Measurements from ENCODE around the gene CELF4. TPM values are rescaled to one million over a fixed set of nuclear protein-coding genes. Genes with fewer than 3 reads are reported as not detected.

CELF4 gene
- total and polyA plus RNA-seq, 2 experiments from 2014 or later = 0.24 TPM; not detected in 1

DNA sequence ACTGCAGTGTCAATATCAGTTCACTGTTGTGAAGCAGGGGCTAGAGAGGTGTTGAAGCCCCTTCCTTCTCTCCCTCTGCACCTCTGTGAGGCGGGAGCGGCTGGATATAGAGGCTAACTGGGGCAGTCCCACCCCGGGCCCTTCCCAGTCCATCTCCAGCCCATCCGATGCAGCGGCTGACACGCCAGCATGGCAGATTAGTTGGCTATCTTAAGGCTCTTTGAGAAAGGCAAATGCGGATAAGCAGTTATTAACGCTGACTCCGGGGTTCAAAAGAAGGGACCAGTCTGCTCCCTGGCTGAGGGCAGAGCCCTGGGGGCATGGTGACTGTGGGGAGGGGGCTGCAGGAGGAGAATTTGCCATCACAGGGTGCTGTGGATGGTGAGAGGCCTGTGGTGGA is 76.6 kb downstream of the CELF4 start:
- 47 to 51% methylated on average over 9 of the region's 9 CpGs for WGBS, 2 experiments (ENCODE audit: low coverage in 1 of 2, low lambda C conversion rate in 2 of 2, missing lambda C conversion rate in 2 of 2)
- H3K9ac ChIP-seq = no peak overlapping the region
- no peaks in the 10 kb centered on the region for H3F3A ChIP-seq (ENCODE audit: insufficient read depth)
- no peaks in the 10 kb centered on the region for H3K36me3 ChIP-seq (ENCODE audit: low read depth)
- no peak for DNase-seq
- no peaks in the 10 kb centered on the region for H3K9me3 ChIP-seq (ENCODE audit: low read depth)
- no peak overlapping the region for H3K4me3 ChIP-seq
- peaks cover 59% of the 10 kb centered on the region for H3K27me3 ChIP-seq (replicated peaks; ENCODE audit: insufficient read depth)
- H3K9me2 ChIP-seq (ENCODE audit: insufficient read depth) = no peaks in the 10 kb centered on the region
- in situ Hi-C loops (cut with MboI) = no loop called here
- H3K4me2 ChIP-seq (ENCODE audit: unreplicated experiment) = no peak overlapping the region
- H3K27ac ChIP-seq = no peak overlapping the region
- H3K79me2 ChIP-seq (ENCODE audit: insufficient read depth) = no peaks in the 10 kb centered on the region
- TF ChIP-seq EZH2phosphoT487 (IDR thresholded peaks at IDR 0.05; ENCODE audit: insufficient read depth, low read depth) (no peak), EZH2 (IDR thresholded peaks at IDR 0.05; ENCODE audit: insufficient read depth, poor library complexity, severe bottlenecking) (no peak)
- no peaks in the 10 kb centered on the region for H3K4me1 ChIP-seq (ENCODE audit: insufficient read depth)
- H4K20me1 ChIP-seq (ENCODE audit: insufficient read depth) = no peaks in the 10 kb centered on the region
- no peak overlapping the region for H2AFZ ChIP-seq

DNA sequence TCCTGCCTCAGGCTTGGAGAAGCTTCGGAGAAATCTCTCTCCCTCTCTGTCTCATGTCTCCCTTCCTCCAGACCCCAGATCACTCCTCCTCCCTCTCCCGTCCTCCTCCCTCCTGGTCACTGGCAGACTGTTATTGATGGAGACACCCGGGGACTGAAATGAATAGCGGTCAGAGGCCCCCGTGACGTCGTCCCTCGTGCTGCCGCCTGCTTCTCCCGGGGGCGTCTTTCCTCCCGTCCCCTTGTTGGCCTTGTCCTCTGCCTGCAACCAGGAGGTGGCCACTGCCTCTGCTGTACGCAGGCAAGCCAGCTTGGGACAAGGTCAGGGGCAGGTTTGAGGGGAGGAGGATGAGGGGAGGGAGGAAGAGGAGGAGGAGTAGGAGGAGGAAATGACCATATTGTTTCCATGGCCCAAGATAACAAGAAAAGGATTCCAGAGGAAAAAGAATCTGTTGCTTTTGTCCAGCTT is 78.2 kb downstream of the CELF4 start:
- WGBS, 2 experiments (ENCODE audit: low coverage in 1 of 2, low lambda C conversion rate in 2 of 2, missing lambda C conversion rate in 2 of 2) = 0 to 3% methylated on average over 12 to 13 of the region's 13 CpGs
- H3K9me3 ChIP-seq (ENCODE audit: low read depth) = no peaks in the 10 kb centered on the region
- H3K4me3 ChIP-seq = no peak overlapping the region
- no peak for DNase-seq
- H3K4me1 ChIP-seq (ENCODE audit: insufficient read depth) = no peaks in the 10 kb centered on the region
- no peaks in the 10 kb centered on the region for H3K9me2 ChIP-seq (ENCODE audit: insufficient read depth)
- no peak for TF ChIP-seq EZH2phosphoT487 (IDR thresholded peaks at IDR 0.05; ENCODE audit: insufficient read depth, low read depth)
- TF ChIP-seq EZH2 (IDR thresholded peaks at IDR 0.05; ENCODE audit: insufficient read depth, poor library complexity, severe bottlenecking) = no peak
- H2AFZ ChIP-seq = no peak overlapping the region
- in situ Hi-C loops (cut with MboI) = no loop called here
- H3K27ac ChIP-seq = no peak overlapping the region
- no peaks in the 10 kb centered on the region for H3F3A ChIP-seq (ENCODE audit: insufficient read depth)
- H4K20me1 ChIP-seq (ENCODE audit: insufficient read depth) = no peaks in the 10 kb centered on the region
- H3K79me2 ChIP-seq (ENCODE audit: insufficient read depth) = no peaks in the 10 kb centered on the region
- H3K9ac ChIP-seq = no peak overlapping the region
- H3K27me3 ChIP-seq (replicated peaks; ENCODE audit: insufficient read depth) = peaks cover 62% of the 10 kb centered on the region
- no peaks in the 10 kb centered on the region for H3K36me3 ChIP-seq (ENCODE audit: low read depth)
- H3K4me2 ChIP-seq (ENCODE audit: unreplicated experiment) = no peak overlapping the region

DNA sequence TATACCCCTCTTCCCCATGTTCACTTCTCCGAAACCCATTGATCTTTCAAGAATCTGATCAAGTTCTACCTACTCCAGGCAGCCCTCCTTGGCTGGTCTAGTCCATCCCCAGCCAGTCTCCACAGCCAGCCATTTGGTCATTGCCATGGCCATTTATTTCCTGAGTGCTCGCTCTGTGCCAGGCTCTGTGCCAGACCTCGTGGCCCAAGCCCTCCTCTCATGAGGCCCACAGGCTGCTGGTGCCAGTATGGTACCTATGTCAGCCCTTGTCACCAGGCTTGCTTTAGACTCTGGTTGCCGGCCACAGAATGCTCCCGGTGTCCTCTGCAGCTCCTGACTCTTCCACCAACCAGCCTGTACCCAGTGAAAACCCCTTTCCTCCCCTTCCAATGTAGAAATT is 78.8 kb downstream of the CELF4 start:
- no peaks in the 10 kb centered on the region for H3K36me3 ChIP-seq (ENCODE audit: low read depth)
- H3K9ac ChIP-seq = no peak overlapping the region
- no peaks in the 10 kb centered on the region for H3K9me2 ChIP-seq (ENCODE audit: insufficient read depth)
- H3K4me1 ChIP-seq (ENCODE audit: insufficient read depth) = no peaks in the 10 kb centered on the region
- DNase-seq = no peak
- no peak overlapping the region for H3K4me2 ChIP-seq (ENCODE audit: unreplicated experiment)
- no peaks in the 10 kb centered on the region for H3F3A ChIP-seq (ENCODE audit: insufficient read depth)
- H3K27ac ChIP-seq = no peak overlapping the region
- H2AFZ ChIP-seq = no peak overlapping the region
- TF ChIP-seq EZH2phosphoT487 (IDR thresholded peaks at IDR 0.05; ENCODE audit: insufficient read depth, low read depth) (no peak), EZH2 (IDR thresholded peaks at IDR 0.05; ENCODE audit: insufficient read depth, poor library complexity, severe bottlenecking) (no peak)
- no peaks in the 10 kb centered on the region for H3K9me3 ChIP-seq (ENCODE audit: low read depth)
- no peaks in the 10 kb centered on the region for H4K20me1 ChIP-seq (ENCODE audit: insufficient read depth)
- H3K27me3 ChIP-seq (replicated peaks; ENCODE audit: insufficient read depth) = peaks cover 62% of the 10 kb centered on the region
- no peak overlapping the region for H3K4me3 ChIP-seq
- in situ Hi-C loops (cut with MboI) = no loop called here
- 60 to 65% methylated on average over 5 of the region's 5 CpGs for WGBS, 2 experiments (ENCODE audit: low coverage in 1 of 2, low lambda C conversion rate in 2 of 2, missing lambda C conversion rate in 2 of 2)
- H3K79me2 ChIP-seq (ENCODE audit: insufficient read depth) = no peaks in the 10 kb centered on the region

DNA sequence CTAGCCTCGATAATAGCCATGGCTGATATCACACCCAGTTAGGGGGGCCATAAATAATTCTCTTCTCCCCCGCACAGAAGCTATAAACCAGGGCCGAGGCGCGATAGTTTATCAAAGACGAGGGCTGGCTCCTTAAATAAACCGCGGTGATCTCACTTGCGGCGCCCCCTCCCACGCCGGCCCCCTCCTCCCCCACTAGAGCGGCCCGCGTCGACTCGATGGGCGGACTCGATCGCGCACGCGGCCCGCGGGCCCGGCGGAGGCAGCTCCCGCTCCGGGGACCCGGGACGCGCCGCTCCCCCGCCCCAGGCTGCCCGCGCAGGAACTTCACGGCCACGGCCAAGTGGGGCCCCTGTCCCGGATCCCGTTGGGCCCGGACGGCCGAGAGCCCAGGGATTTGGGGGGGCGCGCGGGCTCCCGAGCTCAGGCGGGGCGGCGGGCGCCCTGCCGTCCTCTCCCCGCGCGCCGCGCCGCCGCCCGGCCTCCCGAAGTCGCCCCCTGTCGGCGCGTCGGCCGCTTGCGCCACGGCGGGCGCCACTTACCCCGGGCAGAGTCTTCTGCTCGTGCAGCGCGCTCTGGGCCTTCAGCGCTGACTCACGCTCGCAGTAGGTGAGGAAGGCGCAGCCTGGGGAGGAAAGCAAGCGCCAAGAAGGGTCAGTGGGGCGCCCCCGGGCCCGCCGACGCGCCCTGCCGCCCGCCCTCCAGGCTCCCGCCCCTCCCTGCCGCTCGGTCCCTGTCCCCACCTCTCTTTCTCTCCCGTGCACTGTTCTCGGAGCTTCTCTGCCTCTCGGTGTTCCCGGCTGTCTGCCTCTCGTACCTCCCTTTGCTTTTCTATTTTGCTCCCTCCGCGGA is 80.4 kb downstream of the CELF4 start:
- Histone ChIP-seq H3K9me2 (ENCODE audit: insufficient read depth) (no peaks in the 10 kb centered on the region), H3K36me3 (ENCODE audit: low read depth) (no peaks in the 10 kb centered on the region), H3K4me1 (ENCODE audit: insufficient read depth) (no peaks in the 10 kb centered on the region), H2AFZ (no peak overlapping the region), H4K20me1 (ENCODE audit: insufficient read depth) (no peaks in the 10 kb centered on the region), H3K9me3 (ENCODE audit: low read depth) (no peaks in the 10 kb centered on the region), H3K4me2 (ENCODE audit: unreplicated experiment) (no peak overlapping the region), H3K9ac (no peak overlapping the region), H3K27me3 (replicated peaks; ENCODE audit: insufficient read depth) (peaks cover 55% of the 10 kb centered on the region), H3K79me2 (ENCODE audit: insufficient read depth) (no peaks in the 10 kb centered on the region), H3K4me3 (no peak overlapping the region), H3K27ac (no peak overlapping the region), H3F3A (ENCODE audit: insufficient read depth) (no peaks in the 10 kb centered on the region)
- in situ Hi-C loops (cut with MboI) = no loop called here
- 6 to 8% methylated on average over 40 to 78 of the region's 98 CpGs for whole genome bisulfite sequencing, 2 experiments (ENCODE audit: low coverage in 1 of 2, low lambda C conversion rate in 2 of 2, missing lambda C conversion rate in 2 of 2)
- peak; percentile 60 for DNase-seq
- TF ChIP-seq EZH2 (IDR thresholded peaks at IDR 0.05; ENCODE audit: insufficient read depth, poor library complexity, severe bottlenecking) (no peak), EZH2phosphoT487 (IDR thresholded peaks at IDR 0.05; ENCODE audit: insufficient read depth, low read depth) (no peak)

Measured in GM23248 (cell line).